SH-SY5Y (cell line): ENCODE results near the gene USP20.

ENCODE experiments used
- GATA2 ChIP-seq: IDR thresholded peaks from 2 replicates; pipeline ENCODE4 v1.6.1; 2011; ENCODE audit warnings: mild to moderate bottlenecking, low read depth, low read length
- GATA3 ChIP-seq: IDR thresholded peaks from 2 replicates; pipeline ENCODE4 v1.6.1; 2011; ENCODE audit warnings: low read depth, mild to moderate bottlenecking, low read length, moderate library complexity

Gene USP20

DNA sequence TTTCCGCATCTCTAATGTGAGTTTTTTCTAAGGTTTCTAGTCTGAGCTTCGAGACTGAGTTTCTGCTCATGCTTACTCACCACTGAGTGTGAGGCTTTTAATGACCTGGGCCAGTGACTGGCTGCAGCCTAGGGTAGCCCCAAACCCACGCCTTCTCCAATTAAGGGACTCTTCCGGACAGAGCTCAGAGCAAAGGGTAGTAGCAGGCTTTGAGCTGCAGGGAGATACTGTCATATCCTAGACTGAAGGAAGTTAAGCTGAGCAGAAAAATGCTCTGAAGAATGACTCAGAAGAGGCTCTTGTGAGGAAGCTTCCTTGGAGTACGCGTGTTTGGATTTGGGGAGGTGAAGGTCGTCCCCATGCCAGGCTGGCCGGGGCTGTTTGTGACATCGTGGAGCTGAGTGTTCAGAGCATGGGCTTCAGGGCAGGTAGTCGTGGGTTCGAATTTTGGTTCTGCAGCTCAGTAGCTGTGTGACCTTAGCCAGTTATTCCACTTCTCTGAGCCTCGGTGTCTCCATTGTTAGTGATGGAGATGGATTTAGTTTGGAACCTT is 3.5 kb downstream of the USP20 start:
- no peak for TF ChIP-seq GATA3
- TF ChIP-seq GATA2 = no peak

DNA sequence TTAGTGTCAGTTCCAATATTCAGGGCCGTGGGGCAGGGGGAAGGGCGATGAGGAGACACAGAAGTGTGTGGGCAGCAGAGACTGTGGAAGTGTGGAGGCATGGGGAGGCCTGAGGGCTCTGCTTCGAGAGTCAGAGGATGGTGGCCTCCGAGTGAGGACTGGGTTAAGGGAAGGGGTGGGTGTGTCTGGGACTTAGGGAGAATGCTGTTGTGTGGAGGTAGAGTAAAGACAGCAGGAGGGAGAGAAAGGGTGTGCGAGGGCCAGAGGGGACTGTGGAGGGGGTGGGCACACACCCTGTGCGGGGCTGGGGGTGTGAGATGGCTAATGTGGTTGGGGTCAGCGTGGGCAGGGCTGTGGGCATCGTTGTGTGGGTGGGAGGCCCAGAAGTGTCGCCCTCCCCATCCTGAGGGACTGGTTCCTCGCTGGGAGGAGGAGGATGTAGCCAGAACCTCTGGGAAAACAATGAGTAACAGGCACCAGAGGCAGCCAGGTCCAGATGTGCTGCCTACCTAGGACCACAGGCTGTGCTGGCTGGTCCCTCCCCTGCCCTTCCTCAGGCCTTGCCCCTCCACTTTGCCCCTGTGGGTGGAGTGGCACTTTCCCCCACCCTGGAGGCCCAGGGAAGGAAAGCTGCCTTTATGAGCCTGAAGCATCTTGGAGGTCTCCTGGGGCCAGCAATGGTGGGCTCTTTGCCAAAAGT is 4.2 kb downstream of the USP20 start:
- TF ChIP-seq GATA3 (no peak), GATA2 (no peak)

DNA sequence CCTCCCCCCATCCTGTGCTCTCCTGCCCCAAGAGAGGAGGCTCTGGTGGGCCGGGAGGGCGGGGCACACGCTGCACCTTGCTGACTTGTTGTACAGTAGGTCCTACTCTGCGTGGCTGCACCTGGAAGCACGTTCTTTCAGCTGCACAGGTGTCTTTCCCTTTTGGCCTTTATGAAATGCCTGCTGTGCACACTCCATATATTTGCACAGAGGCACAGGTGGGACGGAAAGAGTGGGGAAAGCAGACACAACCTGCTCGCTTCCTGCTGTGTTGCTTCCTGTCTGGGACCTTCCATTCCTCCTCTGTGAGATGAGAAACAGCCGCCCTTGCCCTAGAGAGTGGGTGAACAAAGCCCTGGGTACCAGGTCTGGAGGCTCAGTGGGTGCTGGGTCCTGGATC is 4.8 kb downstream of the USP20 start:
- TF ChIP-seq GATA2 = no peak
- no peak for TF ChIP-seq GATA3

DNA sequence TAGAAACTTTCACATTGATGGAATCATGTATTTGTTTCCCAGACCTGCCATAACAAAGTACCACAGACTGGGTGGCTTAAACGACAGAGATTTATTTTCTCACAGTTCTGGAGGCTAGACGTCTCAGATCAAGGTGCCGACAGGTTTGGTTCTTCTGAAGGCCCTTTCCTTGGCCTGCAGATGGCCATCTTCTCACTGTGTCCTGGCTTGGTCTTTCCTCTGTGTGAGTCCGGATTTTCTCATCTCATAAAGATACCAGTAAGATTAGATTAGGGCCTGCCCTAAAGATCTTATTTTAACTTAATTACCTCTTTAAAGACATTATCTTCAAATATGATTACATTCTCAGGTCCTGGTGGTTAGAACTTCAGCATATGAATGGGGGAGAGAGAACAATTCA is 5.8 kb downstream of the USP20 start:
- no peak for TF ChIP-seq GATA3
- no peak for TF ChIP-seq GATA2

DNA sequence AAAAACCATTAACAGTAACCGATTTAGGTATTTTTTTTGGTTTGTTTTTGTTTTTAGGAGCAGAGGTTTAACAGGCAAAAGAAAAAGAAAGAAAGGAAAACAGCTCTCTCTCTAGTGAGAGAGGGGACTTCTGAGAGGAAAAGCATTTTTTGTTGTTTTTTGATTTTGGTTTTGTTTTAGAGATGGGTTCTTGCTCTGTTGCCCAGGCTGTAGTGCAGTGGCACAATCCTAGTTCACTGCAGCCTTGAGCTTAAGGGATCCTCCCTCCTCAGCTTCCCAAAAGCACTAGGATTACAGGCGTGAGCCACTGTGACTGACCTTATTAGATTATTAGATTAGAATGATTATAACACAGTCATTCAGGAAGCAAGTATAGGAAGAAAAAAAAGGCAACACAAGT is 10.1 kb downstream of the USP20 start:
- TF ChIP-seq GATA2 (no peak), GATA3 (no peak)

DNA sequence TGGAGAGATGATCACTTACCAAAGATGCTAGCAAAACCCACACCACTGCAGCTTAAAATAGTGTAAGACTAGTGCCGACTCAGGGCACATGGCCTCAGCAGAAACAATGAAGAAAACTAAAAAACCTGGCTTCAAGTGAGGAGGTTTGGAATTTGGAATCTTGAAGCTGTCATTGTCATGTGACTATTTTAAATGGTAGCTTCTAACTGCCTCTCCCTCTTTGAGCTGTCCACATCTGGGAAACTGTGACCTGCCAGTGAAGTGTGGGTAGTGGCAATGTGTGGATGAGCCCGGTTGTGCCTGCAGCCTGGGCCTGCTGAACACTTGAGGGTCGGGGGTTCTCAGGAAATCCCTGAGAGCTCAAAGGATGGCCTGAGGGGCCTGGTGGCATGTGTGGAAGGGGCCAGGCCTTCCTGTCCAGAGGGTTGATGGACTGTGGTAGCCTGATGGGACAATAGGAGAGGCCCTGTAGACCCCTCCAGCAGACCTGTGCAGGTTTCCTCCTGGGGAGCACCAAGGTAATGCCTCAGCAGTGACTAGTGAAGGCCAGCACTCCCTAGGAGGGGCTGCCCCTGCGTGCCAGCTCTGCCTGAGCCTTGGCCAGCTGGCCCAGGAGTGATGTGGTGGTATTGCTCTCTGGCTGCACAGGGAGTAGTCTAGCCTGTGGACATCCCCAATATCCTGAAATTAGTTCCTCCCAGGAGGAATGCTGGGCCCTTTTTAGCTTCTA is 13.6 kb downstream of the USP20 start:
- TF ChIP-seq GATA3 (no peak), GATA2 (no peak)

DNA sequence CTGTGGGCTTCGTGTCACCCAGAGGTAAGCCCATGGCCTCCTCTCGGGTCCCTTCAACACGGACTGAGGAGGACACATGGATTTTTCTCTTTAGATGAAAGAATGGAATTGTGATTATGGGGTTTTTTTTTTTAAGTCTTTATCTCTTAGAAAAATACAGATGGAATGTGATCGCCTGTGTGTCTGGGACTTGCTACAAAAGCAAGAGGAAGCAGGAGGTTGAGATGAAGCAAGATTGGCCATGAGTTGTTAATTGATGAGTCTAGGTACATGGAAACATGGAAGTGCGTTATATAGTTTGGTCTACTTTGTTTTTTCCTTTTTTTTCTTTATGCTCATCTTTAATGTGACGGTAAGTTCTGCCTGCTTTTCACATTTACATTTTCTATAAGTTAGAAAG is 14.6 kb downstream of the USP20 start:
- no peak for TF ChIP-seq GATA2
- no peak for TF ChIP-seq GATA3

DNA sequence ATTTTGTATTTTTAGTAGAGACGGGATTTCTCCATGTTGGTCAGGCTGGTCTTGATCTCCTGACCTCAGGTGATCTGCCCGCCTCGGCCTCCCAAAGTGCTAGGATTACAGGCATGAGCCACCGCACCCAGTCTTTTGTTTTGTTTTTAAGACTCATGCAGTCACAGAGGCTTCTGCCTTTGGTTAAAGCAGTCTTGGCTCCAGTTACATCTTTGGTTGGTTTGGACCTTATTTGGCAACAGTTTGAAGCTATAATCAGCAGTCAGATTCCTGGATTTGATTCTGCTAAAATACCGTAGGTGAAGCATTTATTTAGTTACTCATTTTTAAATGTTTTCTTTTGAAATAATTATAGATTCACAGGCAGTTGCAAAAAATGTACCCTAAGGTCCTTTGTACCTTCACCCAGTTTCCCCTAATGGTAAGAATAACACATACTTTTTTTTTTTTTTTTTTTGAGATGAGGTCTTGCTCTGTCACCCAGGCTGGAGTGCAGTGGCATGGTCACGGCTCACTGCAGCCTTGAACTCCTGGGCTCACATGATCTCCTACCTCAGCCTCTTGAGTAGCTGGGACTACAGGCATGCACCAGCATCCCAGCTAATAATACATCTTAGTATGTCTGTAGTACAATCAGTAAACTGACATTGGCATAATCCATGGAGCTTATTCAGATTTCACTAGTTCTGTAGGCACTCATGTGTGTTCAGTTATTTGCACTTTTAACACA is 15.7 kb downstream of the USP20 start:
- TF ChIP-seq GATA3 = no peak
- TF ChIP-seq GATA2 = no peak

DNA sequence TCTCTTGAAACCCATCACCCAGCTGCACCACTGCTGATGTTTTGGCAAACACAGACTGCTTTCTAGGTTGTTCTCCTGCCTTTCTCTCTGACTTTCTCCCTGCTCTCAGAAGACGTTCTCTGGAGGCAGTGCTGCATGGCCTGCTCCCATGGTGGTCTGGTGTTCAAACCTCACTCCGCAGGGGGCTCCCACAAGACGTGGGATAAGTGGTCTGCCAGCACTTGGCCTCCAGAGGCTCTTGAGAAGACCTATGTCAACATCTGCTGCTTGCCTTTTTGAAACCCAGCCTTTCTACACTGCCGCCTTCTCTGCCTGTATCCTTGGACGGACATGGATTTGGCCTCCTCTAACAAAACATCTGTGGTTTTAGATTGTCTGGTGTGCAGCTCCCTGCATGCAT is 16.6 kb downstream of the USP20 start:
- TF ChIP-seq GATA2 = no peak
- TF ChIP-seq GATA3 = no peak

DNA sequence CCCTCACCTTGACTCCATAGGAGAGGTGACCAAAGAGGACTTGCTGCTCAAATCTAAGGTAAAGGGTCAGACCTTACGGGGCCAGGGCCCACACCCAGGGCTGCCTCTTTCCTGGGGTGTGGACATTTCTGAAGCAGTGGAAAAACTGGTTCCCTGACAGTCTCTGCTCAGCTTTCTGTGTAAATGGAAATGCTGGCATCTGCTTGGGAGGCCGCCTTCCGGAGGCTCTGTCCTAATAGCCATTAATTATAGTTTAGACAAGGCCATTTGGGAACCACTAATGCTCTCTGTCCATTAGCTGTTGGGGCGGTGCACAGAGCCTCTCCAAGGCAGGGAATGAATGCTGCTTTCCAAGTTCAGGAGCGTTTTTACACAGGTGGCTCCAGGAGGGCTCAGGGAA is 17.3 kb downstream of the USP20 start:
- no peak for TF ChIP-seq GATA2
- no peak for TF ChIP-seq GATA3

DNA sequence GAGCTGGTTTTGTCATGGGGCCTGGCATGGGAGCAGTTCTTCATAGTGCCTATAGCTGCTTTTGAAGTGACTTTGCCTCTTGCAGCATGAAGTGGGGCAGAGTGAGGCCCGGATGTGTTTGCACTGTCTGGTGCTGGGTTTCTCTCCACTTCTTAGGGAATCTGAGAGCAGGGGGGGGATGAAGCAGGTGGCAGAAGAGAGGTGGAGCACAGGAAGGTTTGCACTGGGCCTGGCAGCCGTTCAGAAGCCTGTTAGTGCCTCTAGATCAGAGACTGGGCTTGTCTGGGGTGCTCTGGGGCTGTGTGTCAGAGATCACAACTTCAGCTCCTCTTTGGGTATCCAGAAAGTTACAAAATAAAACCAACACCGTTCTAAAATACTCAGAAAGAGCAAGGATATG is 18.4 kb downstream of the USP20 start:
- TF ChIP-seq GATA2 (no peak), GATA3 (no peak)

DNA sequence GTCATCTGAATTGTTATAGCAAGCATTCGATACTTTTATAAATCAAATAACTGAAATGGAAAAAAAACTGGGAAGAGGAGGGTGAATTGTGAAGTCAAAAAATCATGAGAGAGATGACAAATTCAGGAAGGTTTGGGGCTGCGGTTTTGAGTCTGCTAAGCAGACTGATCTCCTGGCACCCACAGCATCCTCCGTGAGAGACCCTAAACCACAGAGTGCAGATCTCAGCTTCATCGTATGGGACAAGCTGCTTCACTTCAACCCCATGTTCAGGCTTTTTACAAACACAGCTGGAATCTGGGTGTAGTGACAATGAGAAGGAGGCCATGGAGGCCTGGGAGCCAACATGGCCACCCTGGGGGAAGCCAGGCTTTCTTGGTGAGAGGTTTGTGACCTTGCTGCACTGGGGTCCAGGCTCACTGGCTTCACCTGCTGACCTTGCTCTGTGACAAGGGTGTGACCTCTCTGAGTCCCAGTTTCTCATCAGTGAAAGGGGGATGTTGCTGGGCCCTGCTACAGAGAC is 19.4 kb downstream of the USP20 start:
- TF ChIP-seq GATA2 = no peak
- no peak for TF ChIP-seq GATA3

DNA sequence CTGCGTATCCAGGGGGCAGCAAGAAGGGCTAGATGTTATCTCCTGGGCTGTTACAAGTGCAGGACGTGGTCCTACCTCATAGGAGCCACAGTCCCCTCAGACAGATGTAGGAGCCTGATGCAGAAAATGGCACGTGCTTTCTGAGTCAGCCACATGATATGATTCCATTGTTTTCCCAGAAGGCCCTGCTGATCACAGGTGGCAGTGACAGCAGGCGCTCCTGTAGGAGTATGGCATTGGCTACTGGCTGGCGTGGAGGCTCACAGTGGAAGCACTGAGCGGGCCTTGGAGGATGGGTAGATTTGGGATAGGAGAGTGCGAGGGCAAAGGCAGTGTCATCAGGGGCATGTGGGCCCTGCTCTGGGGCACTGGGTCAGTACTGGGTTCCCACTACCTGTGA is 21.9 kb downstream of the USP20 start:
- TF ChIP-seq GATA3 = no peak
- TF ChIP-seq GATA2 = no peak

DNA sequence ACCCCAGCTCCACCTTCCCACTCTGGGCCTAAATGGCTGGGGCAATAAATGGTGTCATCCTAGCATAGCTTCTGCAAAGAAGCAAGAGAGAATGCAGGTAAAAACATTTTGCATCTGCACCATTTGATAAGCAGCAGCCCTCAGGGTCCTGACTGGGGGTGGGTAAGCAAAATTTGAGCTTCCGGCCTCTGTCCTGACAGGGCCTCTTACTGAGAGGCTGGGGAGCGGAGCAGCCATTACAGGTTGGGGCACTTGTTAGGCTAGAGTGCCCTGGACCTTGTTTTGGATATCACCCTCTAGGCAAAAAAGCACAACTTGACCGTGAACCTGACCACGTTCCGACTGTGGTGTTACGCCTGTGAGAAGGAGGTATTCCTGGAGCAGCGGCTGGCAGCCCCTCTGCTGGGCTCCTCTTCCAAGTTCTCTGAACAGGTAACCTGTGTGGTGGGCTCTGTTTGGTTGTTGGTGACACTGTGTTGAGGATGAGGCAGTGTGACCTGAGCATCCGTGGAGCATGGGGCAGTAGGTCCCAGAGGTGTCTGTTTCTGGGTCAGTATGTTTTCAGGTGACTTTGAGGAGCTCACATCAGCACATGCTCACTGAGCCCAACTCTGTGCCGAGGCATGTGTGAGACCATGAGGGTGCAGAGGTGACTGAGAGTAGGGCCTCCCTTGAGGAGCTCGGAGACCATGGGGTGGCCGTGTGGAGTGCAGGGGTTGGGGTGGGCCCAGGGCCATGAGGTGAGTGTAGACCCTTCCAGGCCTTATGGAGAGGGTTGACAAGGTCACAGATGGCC is 23.1 kb downstream of the USP20 start:
- TF ChIP-seq GATA2 (no peak), GATA3 (no peak)
